GM21447 (cell line): Measurements from ENCODE around the gene PTPN7.
"Not testable (repeated sequence)": the region's sequence is repeated elsewhere in the genome, so short reads cannot be mapped to it uniquely, and the experiment has no call there.

Experiments
- ATAC-seq: cut with Tn5 transposase; IDR thresholded peaks from one replicate; pipeline ENCODE4 v1.9.1; 2021; ENCODE audit not compliant: unreplicated experiment

PTPN7 gene

DNA sequence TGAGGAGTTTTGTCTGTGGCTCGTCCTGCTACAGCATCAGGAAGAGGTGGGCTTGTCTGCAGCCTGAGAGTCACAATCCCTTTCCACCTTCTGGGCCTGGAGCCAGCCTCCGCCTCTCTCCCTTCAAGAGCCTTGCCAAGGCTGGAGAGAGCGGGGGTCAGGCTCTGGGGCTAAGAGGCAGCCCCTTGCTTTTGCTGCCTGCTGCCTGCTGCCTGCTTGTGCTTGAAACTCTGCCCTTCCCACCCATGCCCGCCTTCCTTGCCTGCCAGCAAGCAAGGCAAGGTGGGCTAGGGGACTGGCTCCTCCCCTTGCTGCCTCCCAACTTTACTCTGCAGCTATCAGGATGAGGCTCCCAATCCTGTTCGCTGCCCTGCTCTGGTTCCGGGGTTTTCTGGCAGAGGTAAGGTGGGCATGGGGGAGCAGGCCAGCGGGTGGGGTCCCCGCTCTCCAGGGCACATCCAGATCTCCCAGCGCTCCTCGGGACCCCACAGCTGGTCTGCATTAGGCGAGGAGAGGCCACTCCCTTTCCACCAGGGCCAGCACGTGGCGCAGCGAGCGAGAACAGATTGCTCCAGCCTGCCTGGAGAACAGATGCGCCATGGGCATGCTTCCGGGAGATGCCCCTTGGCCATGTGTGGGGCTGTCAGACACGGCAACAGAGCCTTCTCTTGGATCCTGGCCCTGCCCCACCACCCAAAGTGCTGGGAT, 7.5 kb upstream of the PTPN7 start:
- no peak for ATAC-seq

GRCh38 chr1:202167054-202167453, 6.7 kb upstream of the PTPN7 start:
- not testable (repeated sequence) for ATAC-seq

DNA sequence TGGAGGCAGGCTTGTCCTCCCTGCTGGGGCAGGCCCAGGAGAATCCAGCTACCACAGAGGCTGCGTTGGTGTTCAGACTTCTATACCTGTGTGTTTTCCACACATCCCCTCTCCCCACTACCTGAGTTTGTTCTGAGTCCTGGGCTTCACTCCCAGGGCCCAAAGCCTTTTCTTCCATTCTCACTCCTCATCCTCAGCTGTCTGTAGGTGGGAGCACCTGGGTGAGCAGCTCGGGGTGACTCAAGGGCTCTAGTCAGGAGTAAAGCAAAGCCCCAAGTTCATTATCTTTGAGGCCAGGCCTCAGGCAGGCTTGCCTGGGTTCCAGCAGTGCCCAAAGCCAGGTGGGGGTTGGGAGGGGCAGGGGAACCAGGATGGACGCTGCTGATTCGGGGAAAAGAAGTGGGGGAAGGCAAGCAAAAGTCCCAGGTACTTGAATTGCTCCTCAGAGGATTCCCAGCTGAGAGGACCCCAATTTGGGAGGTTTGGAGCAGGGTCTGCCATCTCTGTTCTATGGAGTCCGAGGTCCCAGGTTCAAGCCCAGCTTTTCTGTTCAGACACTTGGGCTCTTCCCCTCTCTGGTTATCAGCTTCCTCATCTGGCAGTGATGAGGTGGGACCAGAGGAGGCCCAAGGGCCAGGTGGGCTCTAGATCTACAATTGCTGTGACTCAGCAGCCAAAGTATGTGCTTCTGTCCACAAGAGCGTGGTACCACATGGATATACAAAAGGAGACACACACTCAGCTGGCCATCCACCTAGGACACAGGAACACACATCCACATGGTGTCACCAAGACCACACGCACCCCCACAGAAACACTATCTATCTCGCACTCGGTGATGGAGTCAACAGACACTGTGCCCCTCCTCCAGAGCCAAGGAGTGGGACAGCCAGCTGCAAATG, 5.8 kb upstream of the PTPN7 start:
- no peak for ATAC-seq

DNA sequence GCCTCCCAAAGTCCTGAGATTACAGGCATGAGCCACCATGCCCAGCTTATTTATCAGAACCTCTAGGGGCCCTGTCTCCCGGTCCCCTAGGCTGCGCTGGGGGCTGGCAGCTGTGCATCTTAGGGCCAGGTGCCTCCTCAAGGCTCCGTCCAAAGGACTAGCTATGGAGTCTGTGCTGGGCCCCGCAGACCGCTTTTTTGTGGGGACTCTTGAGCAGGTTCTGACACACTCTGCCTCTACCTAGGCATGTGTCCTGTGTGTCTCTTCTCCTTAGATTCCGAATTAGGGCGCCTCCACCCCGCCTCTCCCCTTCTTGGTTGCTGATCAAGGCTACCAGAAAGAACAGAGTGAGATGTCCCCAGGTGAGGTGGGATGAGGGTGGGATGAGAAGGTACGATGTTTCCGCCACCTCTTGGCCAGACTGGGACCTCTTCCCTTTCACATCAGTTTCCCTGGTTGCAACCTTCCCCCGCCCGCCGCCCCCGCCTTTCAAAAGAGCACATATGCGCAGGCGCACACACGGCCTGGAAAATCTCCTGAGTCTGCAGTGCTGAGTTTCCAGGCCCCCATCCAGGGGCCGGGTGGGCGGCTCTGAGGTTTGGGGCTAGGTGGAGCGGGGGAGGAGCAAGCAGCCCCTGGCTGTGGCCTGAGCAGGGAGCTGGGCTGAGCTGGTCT, 5.0 kb upstream of the PTPN7 start:
- ATAC-seq = no peak

DNA sequence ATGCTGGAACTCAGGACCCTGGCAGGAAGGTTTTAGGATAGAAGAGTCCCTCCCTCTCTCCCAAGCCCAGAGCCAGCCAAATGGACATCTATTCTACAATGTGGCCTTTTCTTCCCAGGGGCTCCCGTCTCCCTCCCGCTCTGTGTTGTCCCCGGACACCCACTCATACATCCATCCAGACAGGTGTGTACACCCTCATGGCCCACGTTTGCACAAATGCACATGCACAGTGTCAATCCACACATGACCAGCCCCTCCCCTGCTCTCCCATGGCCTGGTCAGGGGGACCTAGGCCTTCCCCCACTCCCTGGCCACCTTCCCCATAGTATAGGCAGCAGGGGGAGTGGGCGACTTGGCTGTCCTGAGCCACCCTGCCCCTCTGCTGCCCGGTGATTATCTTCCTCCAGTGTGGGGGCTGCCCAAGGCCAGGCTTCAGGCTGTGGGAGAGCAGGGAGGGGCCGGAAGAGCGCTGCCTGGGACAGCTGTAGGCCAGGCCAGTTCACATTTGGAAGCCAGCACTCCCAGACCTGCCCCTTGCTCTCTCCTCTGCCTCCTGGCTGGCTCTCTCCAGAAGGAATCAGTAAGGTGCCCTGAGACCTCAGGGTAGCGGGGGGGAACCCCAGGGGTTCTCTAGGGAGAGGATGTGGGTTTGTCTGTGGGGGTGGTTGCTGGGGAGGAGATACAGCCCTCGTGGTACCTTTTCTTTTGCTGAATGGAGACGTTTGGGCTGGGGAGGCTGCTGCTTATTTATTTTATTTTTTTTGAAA, 4.1 kb upstream of the PTPN7 start:
- ATAC-seq = peak; percentile 57

- no peak for ATAC-seq
Measured at GRCh38 chr1:202163281-202164270, 3.2 kb upstream of the PTPN7 start.

- no peak for ATAC-seq
Measured at GRCh38 chr1:202162418-202163280, 2.2 kb upstream of the PTPN7 start.

DNA sequence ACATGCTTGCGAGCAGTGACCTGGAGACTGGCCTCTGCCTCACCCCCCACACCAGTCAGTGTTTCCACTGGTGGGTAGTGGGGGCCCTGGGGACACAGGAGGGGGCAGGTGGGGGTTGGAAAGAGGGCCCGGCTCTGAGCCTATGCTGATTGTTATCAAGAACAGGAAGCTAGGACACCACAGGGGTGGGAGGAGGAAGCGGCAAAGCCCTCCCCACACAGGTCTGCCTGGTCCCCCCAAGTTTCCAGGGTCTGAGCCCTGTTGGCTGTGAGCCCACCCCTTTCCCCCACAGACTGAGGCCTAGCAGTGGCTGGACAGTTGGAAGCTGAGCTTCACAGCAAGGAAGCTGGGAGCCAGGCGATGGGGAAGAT, 1.6 kb upstream of the PTPN7 start:
- no peak for ATAC-seq

- ATAC-seq = no peak
Measured at GRCh38 chr1:202161151-202162046, 997 bp upstream of the PTPN7 start.

DNA sequence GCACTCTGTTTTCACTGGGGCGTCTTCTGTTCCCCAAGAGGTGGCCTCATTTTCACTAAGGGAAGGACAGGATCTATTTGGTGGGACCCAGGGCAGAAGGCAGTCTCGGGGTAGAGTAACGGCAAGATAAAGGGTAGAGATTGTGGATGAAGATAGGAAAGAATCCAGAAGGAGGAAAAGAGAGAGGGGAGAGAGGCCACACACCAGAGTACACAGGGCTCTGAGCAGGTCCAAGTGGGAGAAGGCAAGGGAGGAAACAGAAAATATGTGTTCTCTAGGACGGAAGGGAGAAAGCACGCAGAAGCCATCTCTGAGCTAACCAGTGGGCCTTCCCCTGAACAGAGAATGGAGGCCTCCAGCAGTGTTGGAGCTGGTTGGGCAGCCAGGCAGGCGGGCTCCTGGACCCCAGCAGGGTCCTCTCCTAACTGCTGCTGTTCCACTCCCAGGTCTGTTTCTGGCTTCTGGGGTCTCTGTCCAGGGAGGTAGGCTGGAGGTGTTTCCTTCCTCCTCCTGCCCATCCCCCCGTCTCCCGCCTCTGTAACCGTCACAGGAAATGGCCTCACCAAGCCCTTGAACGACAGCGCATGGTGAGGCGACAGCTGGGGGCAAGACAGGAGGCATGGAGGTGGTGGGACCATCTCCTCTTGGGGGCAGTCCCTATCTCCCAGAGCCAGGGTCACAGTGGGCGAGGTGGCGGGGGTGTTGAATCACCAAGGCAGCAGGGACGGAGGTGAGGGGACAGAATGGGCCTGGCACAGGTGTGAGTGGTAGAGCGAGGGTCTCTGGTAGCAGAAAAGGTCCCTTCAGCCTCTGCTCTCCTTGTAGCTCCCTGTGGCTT, 649 bp downstream of the PTPN7 start:
- peak; percentile 37 for ATAC-seq

- no peak for ATAC-seq
Measured at GRCh38 chr1:202158810-202159533, 1.4 kb downstream of the PTPN7 start.

- ATAC-seq = no peak
Measured at GRCh38 chr1:202157945-202158344, 2.5 kb downstream of the PTPN7 start.

GRCh38 chr1:202156590-202156989, 3.8 kb downstream of the PTPN7 start:
- no peak for ATAC-seq

DNA sequence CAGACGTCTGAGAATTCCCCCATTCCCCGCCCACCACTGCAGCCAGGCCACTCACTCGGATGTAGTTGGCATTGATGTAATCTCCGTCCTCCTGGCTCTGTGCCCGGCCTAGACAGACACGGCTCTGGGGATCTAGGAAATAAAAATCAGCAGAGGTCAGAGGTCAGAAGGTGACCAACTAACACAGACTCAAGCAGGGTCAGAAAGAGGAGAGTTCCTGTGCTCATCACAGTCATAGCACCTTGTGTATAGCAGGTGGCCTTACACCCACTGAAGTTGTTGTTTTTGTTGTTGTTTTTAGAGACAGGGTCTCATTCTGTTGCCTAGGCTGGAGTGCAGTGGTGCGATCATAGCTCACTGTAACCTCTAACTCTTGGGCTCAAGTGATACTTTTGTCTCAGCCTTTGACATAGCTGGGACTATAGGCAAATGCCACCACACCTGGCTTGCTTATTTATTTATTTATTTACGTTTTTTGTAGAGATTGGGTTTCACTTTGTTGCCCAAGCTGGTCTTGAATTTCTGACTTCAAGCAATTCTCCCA, 4.9 kb downstream of the PTPN7 start:
- no peak for ATAC-seq

DNA sequence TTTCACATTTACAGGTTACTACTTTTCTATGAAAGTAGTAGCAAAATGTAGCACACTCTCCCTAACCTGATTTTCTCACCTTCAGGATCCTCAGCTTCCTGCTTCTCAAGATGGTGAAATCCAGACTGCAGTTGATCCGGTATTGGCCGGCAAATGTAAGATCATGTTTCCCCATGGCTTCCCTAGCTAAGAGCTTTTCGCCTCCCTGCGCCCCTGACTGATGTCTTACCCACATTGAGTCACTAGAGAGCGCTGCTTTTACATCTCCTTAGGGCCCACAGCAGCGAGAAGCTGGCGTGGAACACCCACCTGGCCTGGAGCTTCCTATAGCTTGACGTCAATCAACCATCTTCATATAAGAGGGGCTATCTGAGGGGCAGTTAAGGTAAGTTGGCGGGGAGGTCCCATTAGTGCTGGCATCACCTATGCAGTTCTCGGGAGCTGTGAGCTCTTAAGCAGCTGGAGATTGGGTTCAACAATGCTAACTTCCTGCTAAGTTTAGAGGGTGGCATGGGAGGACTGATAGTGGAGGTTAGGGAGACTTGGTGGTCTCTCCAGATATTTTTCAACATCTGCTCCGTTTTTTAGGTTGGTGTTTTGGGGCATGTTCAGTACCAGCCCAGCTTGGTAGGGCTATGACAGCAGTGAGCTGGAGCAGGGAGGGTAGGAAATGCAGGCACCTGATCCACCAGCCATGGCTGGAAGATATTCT, 5.5 kb downstream of the PTPN7 start:
- no peak for ATAC-seq
